Left ventricle myocardium inferior (tissue), 1 donor: ENCODE data around the gene RNF157. TPM values are rescaled to one million over a fixed set of nuclear protein-coding genes. Genes with fewer than 3 reads are reported as not detected.

Experiments
- DNase-seq: peaks from one replicate; pipeline ENCODE4 v3.0.0-alpha.2; 2020
- H3K27ac ChIP-seq: fragments of 200-600 bp; replicated peaks from 2 replicates; pipeline ENCODE4 v1.8.0; 2021
- H3K27me3 ChIP-seq: fragments of 200-600 bp; 2 replicates; pipeline ENCODE4 v1.8.0; 2021; ENCODE audit warnings: low read depth
- H3K36me3 ChIP-seq: fragments of 200-600 bp; 2 replicates; pipeline ENCODE4 v1.8.0; 2021
- H3K4me1 ChIP-seq: fragments of 200-600 bp; 2 replicates; pipeline ENCODE4 v1.8.0; 2021
- H3K4me3 ChIP-seq: fragments of 200-600 bp; 2 replicates; pipeline ENCODE4 v1.8.0; 2021; ENCODE audit warnings: mild to moderate bottlenecking, moderate library complexity
- H3K9me3 ChIP-seq: fragments of 200-600 bp; replicated peaks from 2 replicates; pipeline ENCODE4 v1.8.0; 2021
- intact Hi-C: fragments of 100-400 bp; cut with micrococcal nuclease; formaldehyde crosslinking; loops from one replicate; pipeline ENCODE4 v1.11.0; 2022
- total RNA-seq: library from RNA; stranded (reverse); fragmentation: NEBNext Ultra II Directional; extraction: Animal tissue kit (Norgen Biotek cat#: 25700); gene quantifications from one replicate; pipeline ENCODE4 v1.2.1, GENCODE V29; 2021
- TF ChIP-seq, protein P1 (sequence below): fragments of 200-600 bp; IDR thresholded peaks from 2 replicates; pipeline ENCODE4 v1.8.0; 2021; ENCODE audit warnings: antibody characterized with exemption, mild to moderate bottlenecking, borderline replicate concordance
- donor health status: DM: no; HTN: yes; CAD: no; lungs with severe emphysema.

RNF157 gene
- total RNA-seq, 1 donor from 2014 or later, result 4.8 TPM

DNA sequence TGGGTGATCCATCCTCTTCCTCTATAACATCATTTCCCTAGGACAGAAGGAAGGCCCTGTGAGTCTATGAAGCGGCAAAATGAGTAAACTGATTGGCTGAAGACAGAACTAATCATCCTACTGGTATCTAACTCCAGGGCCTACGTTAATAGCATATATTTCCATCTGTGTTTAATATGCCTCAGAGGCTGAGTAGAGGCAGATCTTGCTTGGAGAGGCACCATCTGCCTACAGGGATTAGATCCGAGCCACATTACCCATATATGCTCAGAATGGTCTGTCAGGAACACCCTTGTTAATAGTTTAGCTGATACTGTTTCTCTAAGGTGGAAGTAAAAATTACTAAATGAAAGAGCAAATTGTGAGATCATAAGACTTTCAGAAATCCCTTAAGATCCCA, 86.0 kb downstream of the RNF157 start:
- intact Hi-C loops, result no loop called here
- TF ChIP-seq, protein P1, sequence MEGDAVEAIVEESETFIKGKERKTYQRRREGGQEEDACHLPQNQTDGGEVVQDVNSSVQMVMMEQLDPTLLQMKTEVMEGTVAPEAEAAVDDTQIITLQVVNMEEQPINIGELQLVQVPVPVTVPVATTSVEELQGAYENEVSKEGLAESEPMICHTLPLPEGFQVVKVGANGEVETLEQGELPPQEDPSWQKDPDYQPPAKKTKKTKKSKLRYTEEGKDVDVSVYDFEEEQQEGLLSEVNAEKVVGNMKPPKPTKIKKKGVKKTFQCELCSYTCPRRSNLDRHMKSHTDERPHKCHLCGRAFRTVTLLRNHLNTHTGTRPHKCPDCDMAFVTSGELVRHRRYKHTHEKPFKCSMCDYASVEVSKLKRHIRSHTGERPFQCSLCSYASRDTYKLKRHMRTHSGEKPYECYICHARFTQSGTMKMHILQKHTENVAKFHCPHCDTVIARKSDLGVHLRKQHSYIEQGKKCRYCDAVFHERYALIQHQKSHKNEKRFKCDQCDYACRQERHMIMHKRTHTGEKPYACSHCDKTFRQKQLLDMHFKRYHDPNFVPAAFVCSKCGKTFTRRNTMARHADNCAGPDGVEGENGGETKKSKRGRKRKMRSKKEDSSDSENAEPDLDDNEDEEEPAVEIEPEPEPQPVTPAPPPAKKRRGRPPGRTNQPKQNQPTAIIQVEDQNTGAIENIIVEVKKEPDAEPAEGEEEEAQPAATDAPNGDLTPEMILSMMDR, result no peak
- no peak for DNase-seq
- Histone ChIP-seq H3K4me3 (no peak overlapping the region), H3K4me1 (peaks cover 3% of the 10 kb centered on the region), H3K27me3 (no peaks in the 10 kb centered on the region), H3K9me3 (no peaks in the 10 kb centered on the region), H3K27ac (no peak overlapping the region), H3K36me3 (peaks cover 18% of the 10 kb centered on the region)

DNA sequence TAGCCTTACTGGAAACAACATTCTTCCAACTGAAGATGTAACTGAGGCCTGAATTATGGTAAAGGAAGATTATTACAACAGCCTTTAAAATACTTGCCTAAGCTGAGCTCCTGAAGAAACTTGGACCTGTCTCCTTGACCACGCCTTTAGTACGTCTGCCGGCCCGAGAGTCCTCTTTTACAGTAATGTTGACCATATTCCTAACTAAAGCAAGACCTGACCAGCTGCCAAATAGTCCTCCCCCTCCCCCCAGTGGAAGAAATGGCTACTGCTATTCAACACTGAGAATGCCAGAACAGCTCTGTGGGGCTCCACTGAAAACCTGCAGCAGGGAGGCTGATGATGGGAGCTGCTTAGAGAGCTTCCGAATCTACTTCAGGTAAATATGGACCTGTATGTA, 86.7 kb downstream of the RNF157 start:
- TF ChIP-seq, protein P1, result no peak
- Histone ChIP-seq H3K9me3 (no peaks in the 10 kb centered on the region), H3K27me3 (no peaks in the 10 kb centered on the region), H3K4me3 (no peak overlapping the region), H3K4me1 (peaks cover 3% of the 10 kb centered on the region), H3K27ac (no peak overlapping the region), H3K36me3 (peaks cover 11% of the 10 kb centered on the region)
- intact Hi-C loops, result no loop called here
- no peak for DNase-seq

DNA sequence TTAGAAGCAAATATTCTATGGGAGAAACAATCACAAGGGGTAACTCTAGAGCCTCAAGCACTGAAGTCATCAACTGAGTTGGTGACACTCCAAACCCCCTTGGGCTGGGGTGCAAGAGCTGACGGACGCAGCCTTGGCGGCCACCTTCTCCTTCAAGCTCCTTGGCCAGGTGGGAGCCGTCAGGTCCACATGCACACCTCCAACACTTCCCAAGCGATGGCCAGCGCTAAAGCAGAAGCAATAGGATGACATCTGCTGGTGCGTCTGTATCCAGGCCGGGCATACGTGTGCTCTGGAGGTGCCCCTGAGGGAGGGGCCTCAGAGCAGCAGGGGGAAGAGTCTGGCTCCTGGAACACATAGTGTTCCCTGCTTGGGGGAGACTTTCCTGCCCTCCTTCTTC, 87.1 kb downstream of the RNF157 start:
- intact Hi-C loops, result no loop called here
- no peak for DNase-seq
- no peaks in the 10 kb centered on the region for H3K27me3 ChIP-seq
- H3K4me3 ChIP-seq, result no peak overlapping the region
- TF ChIP-seq, protein P1, result no peak
- peaks cover 9% of the 10 kb centered on the region for H3K36me3 ChIP-seq
- H3K27ac ChIP-seq, result no peak overlapping the region
- peaks cover 3% of the 10 kb centered on the region for H3K4me1 ChIP-seq
- no peaks in the 10 kb centered on the region for H3K9me3 ChIP-seq

DNA sequence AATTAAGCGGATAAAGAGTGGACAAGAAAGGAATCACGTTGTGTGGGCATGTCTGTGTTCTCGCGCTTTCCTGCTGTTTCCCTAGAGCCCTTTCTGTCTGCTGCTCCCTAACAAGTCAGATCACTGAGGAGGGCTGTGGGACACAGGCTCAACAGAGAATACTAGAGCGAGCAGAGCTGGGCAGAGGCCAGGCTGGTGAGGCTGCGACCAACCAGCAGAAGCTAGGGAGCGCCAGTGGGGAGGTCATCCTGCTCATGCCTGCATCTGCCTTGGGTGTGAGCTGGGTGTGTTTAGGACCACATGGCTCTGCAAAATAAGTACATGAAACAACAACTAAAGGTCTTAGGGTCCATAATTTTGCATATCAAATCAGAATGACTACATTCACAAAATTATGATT, 87.7 kb downstream of the RNF157 start:
- Histone ChIP-seq H3K9me3 (no peaks in the 10 kb centered on the region), H3K27ac (no peak overlapping the region), H3K4me1 (peaks cover 5% of the 10 kb centered on the region), H3K36me3 (peaks cover 5% of the 10 kb centered on the region), H3K4me3 (no peak overlapping the region), H3K27me3 (no peaks in the 10 kb centered on the region)
- TF ChIP-seq, protein P1, result no peak
- DNase-seq, result no peak
- intact Hi-C loops, result no loop called here

DNA sequence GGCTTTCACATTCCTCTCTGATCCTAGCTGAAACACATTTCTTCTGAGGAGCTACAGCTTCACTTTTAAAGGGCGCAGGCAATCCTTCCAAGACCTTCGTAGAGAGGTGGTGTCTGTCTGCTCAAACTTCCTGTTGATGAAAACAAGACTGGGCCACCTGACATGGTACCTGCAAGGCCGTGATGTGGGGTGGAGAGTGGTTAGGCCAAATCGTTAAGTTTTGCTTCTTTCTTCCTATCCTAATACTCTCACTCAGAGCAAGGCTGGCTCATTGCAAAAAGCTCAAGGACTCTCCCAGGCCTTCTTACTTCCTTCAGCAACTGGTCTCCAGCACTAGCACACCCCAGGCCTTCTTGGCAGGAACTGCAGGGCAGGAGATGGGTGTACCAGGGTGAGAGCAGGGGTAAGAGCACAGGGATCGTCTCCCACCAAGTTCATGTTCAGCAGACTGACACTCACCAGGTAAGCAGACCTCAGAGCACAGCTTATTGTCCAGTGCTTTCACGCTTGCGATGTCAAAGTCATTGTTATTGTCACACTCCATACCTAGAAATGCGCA, 88.3 kb downstream of the RNF157 start:
- H3K4me1 ChIP-seq, result peaks cover 8% of the 10 kb centered on the region
- H3K9me3 ChIP-seq, result no peaks in the 10 kb centered on the region
- TF ChIP-seq, protein P1, result no peak
- no peak for DNase-seq
- H3K27me3 ChIP-seq, result no peaks in the 10 kb centered on the region
- H3K27ac ChIP-seq, result no peak overlapping the region
- peaks cover 5% of the 10 kb centered on the region for H3K36me3 ChIP-seq
- intact Hi-C loops, result no loop called here
- no peak overlapping the region for H3K4me3 ChIP-seq
